Psoas muscle (tissue), 8 donors: Measurements from ENCODE around the gene CIT. TPM values are rescaled to one million over a fixed set of nuclear protein-coding genes. Genes with fewer than 3 reads are reported as not detected.

ENCODE experiments used
- ATAC-seq, 4 donors: fragments of 200-7000 bp; cut with Tn5 transposase; one replicate each; pipeline ENCODE4 v1.9.1; 2020; ENCODE audit warnings: moderate library complexity in 3 of 4, mild to moderate bottlenecking in 2 of 4
- DNase-seq, 2 donors: peaks; one replicate each; pipeline ENCODE4 v3.0.0-alpha.2; 2020
- H3K27ac ChIP-seq: fragments of 200-600 bp; one replicate; pipeline ENCODE4 v1.8.0; 2022
- H3K27me3 ChIP-seq, 3 donors: fragments of 200-600 bp in 1 of 3; one replicate each; pipeline versions ENCODE4 v1.6.1 to v1.8.0; 2013 to 2022; ENCODE audit warnings: low read length in 2 of 3, mild to moderate bottlenecking in 2 of 3, moderate library complexity in 1 of 3; ENCODE audit not compliant: insufficient read depth in 3 of 3
- H3K36me3 ChIP-seq, 2 donors: fragments of 200-600 bp in 1 of 2; one replicate each; pipeline versions ENCODE4 v1.6.1 to v1.8.0; 2013 to 2022; ENCODE audit warnings: low read depth in 1 of 2, mild to moderate bottlenecking in 1 of 2, moderate library complexity in 1 of 2; ENCODE audit not compliant: insufficient read depth in 1 of 2
- H3K4me1 ChIP-seq: fragments of 200-600 bp; one replicate; pipeline ENCODE4 v1.8.0; 2022
- H3K4me3 ChIP-seq: fragments of 200-600 bp; one replicate; pipeline ENCODE4 v1.8.0; 2022; ENCODE audit warnings: mild to moderate bottlenecking
- H3K9me3 ChIP-seq: fragments of 200-600 bp; one replicate; pipeline ENCODE4 v1.8.0; 2022
- WGBS, 3 donors: extraction: QIAGEN DNeasy Blood & Tissue Kit; methylation state at CpG; one replicate each; pipeline versions ENCODE4 v1.1.6 to v1.1.7; 2013; 5-methylcytosine and 5-hydroxymethylcytosine counted together
- intact Hi-C, 2 donors: fragments of 100-400 bp; cut with DNase I; formaldehyde crosslinking; loops; one replicate each; pipeline versions ENCODE4 v1.11.0 to v1.14.2; 2022
- polyA plus RNA-seq, 3 donors: library from polyadenylated mRNA; stranded (reverse); fragments of 200-250 nt; gene quantifications; one replicate each; pipeline ENCODE4 v1.2.3, GENCODE V29; 2013
- total RNA-seq, 4 donors: library from RNA; stranded (reverse); fragmentation: NEBNext Ultra II Directional in 2 of 4; extraction: Animal tissue kit (Norgen Biotek cat#: 25700) in 2 of 4; gene quantifications; one replicate each; pipeline versions ENCODE4 v1.2.1 to v1.2.4, GENCODE V29; 2021 to 2023
- TF ChIP-seq, protein P1 (sequence below): fragments of 200-600 bp; IDR thresholded peaks from one replicate; pipeline ENCODE4 v1.8.0; 2022; ENCODE audit warnings: antibody characterized with exemption
- donor health status: healthy with polysubstance abuse.
- donor health status: DM: no; HTN: no; CAD: no; lungs with moderate emphysema.
- donor health status: Bipolar disorder and iron deficiency.
- donor health status: healthy.
- donor health status: DM: yes; HTN: yes; CAD: no.
- donor health status: DM: no; HTN: no; CAD: no.
- donor health status: DM: no; HTN: no; CAD: no.
- donor health status: DM: yes; HTN: yes; CAD: no.

Gene CIT
- total and polyA plus RNA-seq, 7 donors, result 0.06 to 2.4 (median 0.40) TPM

DNA sequence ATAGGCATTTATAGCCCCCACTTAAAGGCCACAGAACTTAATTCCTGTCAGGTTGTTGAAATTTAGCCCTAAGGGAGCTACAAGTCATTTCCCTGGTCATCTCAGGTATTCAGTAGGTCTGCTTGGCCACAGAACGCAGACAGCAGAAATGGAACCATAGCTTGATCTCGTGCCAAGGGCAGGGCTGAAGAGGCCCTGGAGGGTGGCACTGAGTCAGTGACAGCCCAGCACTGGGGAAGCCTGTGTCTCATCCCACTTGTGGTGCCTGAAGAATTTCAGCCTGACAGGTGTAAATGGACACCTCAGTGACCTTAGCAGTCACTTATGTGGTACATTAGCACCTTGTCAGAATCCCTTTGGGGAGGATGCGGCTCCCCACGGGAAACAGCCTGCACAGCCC lies 202.6 kb downstream of the CIT start:
- Histone ChIP-seq H3K27me3 (no peaks in the 10 kb centered on the region), H3K4me1 (peaks cover 19% of the 10 kb centered on the region), H3K9me3 (no peaks in the 10 kb centered on the region), H3K36me3 (peaks cover 29 to 99% of the 10 kb centered on the region in 2 donors), H3K4me3 (no peak overlapping the region), H3K27ac (peak overlapping the region; percentile 19)
- WGBS, 3 donors, result 73 to 90% (median 76%) methylated on average over 4 of the region's 4 CpGs
- ATAC-seq (peak in 2 of 4 donors; percentile 16 to 35), DNase-seq (no peak)
- TF ChIP-seq, protein P1, sequence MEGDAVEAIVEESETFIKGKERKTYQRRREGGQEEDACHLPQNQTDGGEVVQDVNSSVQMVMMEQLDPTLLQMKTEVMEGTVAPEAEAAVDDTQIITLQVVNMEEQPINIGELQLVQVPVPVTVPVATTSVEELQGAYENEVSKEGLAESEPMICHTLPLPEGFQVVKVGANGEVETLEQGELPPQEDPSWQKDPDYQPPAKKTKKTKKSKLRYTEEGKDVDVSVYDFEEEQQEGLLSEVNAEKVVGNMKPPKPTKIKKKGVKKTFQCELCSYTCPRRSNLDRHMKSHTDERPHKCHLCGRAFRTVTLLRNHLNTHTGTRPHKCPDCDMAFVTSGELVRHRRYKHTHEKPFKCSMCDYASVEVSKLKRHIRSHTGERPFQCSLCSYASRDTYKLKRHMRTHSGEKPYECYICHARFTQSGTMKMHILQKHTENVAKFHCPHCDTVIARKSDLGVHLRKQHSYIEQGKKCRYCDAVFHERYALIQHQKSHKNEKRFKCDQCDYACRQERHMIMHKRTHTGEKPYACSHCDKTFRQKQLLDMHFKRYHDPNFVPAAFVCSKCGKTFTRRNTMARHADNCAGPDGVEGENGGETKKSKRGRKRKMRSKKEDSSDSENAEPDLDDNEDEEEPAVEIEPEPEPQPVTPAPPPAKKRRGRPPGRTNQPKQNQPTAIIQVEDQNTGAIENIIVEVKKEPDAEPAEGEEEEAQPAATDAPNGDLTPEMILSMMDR, result no peak
- intact Hi-C loops, result no loop called here

DNA sequence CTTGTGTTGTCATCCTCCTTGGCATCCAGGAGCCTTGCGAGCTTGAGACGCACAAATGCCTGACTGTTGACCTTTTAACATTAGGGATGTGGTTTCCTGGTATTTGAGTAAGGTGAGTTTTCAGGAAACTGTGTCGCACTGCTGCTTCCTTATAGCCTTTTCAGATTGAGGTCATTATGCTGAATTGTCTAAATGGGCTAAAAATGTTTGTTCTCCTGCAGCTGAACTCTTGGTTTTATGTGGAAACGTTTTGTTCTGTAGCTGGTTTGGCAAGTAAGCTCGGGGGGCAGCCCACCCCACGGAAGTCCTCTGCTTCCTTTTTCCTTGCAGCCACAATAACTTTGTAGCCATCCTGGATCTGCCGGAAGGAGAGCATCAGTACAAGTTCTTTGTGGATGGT lies 203.5 kb downstream of the CIT start:
- H3K9me3 ChIP-seq, result no peaks in the 10 kb centered on the region
- no peak overlapping the region for H3K4me3 ChIP-seq
- TF ChIP-seq, protein P1, result no peak
- peaks cover 26 to 90% of the 10 kb centered on the region in 2 donors for H3K36me3 ChIP-seq
- peak in 3 of 4 donors; percentile 34 to 41 (median 34) for ATAC-seq
- DNase-seq, result no peak
- WGBS, 3 donors, result 68 to 77% (median 76%) methylated on average over 7 of the region's 7 CpGs
- H3K27me3 ChIP-seq, result no peaks in the 10 kb centered on the region
- intact Hi-C loops, result no loop called here
- peaks cover 21% of the 10 kb centered on the region for H3K4me1 ChIP-seq
- peak overlapping the region; percentile 42 for H3K27ac ChIP-seq

DNA sequence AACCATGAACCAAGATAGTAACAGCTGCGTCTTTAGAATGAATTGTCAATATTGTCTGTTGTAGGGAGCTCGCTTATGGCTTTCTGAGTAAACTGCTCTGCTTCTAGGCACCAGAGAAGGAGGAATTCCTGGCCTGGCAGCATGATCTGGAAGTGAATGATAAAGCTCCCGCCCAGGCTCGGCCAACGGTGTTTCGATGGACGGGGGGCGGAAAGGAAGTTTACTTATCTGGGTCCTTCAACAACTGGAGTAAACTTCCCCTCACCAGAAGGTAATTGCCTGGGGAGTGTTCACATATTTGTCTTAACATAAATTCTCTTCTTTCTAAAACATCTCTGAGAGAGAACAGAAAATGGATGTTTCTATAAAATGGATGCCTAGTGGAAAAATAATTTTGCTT lies 204.9 kb downstream of the CIT start:
- TF ChIP-seq, protein P1, result no peak
- Histone ChIP-seq H3K27me3 (no peaks in the 10 kb centered on the region), H3K4me1 (peaks cover 24% of the 10 kb centered on the region), H3K4me3 (no peak overlapping the region), H3K27ac (no peak overlapping the region), H3K36me3 (peaks cover 24 to 76% of the 10 kb centered on the region in 2 donors), H3K9me3 (no peaks in the 10 kb centered on the region)
- no peak for DNase-seq
- intact Hi-C loops, result no loop called here
- ATAC-seq, result no peak
- 83 to 88% (median 88%) methylated on average over 8 of the region's 8 CpGs for WGBS, 3 donors

DNA sequence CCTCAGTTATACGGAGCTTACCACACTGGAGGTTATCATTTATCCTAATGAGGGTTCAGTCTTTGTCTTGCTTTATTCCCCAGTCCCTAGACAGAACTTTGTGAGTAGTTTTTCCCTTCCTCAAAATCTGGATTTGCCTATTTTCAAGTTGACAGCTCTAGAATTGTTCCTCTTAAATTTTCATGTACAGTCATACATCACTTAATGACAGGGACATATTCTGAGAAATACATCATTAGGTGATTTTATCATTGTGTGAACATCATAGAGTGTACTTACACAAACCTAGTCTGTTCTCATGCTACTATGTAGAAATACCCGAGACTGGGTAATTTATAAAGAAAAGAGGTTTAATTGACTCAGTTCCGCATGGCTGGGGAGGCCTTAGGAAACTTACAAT lies 206.1 kb downstream of the CIT start:
- 81 to 89% (median 87%) methylated on average over 3 of the region's 3 CpGs for WGBS, 3 donors
- H3K27ac ChIP-seq, result no peak overlapping the region
- intact Hi-C loops, result no loop called here
- DNase-seq (no peak), ATAC-seq (no peak)
- H3K36me3 ChIP-seq, result peaks cover 21 to 64% of the 10 kb centered on the region in 2 donors
- TF ChIP-seq, protein P1, result no peak
- H3K4me3 ChIP-seq, result no peak overlapping the region
- H3K4me1 ChIP-seq, result peaks cover 28% of the 10 kb centered on the region
- H3K9me3 ChIP-seq, result no peaks in the 10 kb centered on the region
- H3K27me3 ChIP-seq, result no peaks in the 10 kb centered on the region
